Endometrial microvascular endothelial cells (primary cell): ENCODE measurements around the gene GALNT11. TPM values are rescaled to one million over a fixed set of nuclear protein-coding genes. Genes with fewer than 3 reads are reported as not detected.
"Not testable (repeated sequence)": the region's sequence is repeated elsewhere in the genome, so short reads cannot be mapped to it uniquely, and the experiment has no call there.

Experiments
- in situ Hi-C: cut with HindIII; loops from 2 replicates; pipeline ENCODE4 v1.10.0; 2017; ENCODE audit warnings: low sequenced_read_pairs, low pct_unique_long_range_greater_than_20kb; ENCODE audit errors: inconsistent ontology term
- total RNA-seq: library from RNA; depleted of rRNA; stranded (reverse); fragments of >200 nt; gene quantifications from one replicate; pipeline ENCODE4 v1.2.3, GENCODE V29; 2015; ENCODE audit errors: inconsistent ontology term

Gene GALNT11
- 46.0 TPM for total RNA-seq

DNA sequence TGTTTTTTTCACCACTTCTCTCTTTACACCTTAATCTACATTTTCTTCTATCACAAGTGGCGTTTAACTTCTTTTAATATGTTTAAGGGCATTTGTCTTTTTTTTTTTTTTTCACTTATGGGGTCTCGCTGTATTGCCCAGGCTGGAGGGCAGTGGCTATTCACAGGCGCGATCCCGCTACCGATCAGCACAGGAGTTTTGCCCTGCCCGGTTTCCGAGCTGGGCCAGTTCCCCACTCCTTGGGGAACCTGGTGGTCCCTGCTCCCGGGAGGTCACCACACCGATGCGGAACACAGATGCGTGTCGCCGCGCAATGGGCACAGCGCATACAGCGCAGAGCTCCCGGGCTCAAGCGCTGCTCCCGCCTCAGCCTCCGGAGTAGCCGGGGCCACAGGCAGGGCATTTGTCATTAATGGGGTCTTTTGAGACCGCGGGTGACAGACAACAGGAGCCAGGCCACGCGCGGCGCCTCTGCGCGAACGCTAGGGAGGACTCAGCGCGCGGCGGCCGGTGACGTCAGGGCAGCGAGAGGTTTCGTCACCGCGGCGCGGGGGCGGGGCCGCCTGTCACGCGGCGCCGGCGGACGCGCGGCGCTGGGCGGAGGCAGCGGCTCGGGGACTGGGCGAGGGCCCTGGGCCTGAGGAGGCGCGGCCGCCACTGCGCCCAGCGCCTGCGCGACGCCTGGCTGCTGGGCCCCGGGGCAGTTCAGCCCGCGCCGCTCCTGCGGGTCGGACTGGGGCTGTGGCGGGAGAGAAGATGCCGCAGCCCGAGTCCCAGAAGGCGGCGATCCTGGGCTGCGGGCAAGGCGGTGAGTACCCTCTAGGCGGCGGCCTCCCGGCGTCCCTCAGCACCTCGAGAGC, at the start of gene GALNT11:
Gene GALNT11, plus strand, starts transcription at position 598 of the 860 bp plus-strand sequence. CDS start 68,554 bp downstream, outside the sequence.
- in situ Hi-C loops: no loop called here

DNA sequence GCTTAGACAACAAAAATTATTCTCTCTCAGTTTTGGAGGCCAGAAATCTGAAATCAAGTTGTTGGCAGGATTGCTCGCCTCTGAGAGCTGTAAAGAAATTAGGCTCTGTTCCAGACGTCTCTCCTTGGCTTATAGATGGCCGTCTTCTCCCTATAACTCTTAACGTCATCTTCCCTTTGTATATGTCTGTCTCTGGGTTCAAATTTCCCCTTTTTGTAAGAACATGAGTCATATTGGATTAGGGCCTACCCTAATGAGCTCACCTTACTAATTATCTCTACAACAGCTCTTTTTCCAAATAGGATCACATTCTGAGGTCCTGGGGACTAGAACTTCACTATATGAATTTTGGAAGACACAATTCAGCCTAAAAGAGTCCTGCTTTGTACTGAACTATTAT, 46.9 kb upstream of the GALNT11 start:
- in situ Hi-C loops: no loop called here

DNA sequence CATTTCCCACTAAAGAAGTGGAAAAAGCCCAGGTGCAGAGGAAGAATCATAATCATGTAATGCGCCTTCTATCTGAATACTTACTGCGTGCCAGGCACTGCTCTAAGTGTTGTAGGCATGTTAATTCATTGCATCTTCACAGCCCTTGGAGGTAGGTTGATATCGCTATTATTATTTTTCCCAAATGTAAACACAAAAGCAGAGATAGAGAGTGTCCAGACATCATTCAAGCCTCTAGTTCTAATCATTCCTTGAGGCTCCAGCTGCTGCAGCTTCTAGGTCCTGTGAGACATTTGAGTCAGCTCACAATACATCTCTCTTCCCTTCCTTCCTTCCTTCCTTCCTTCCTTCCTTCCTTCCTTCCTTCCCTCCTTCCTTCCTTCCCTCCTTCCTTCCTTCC, 44.3 kb upstream of the GALNT11 start:
- in situ Hi-C loops: no loop called here

DNA sequence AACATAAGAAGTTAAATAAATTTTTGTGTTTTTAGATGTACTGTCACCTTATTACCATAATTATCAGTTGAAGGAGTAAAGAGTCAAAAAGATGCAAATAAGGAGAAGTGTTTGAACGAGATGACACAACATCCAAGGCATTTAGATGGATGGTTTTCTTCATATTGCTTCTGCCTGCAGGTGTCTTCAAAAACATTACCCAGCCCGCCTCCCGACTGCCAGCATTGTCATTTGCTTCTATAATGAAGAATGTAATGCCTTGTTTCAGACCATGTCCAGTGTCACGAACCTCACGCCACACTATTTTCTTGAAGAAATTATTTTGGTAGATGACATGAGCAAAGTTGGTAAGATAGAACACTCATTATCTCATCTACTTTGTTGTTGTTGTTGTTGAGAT, 42.7 kb upstream of the GALNT11 start:
- in situ Hi-C loops: no loop called here

DNA sequence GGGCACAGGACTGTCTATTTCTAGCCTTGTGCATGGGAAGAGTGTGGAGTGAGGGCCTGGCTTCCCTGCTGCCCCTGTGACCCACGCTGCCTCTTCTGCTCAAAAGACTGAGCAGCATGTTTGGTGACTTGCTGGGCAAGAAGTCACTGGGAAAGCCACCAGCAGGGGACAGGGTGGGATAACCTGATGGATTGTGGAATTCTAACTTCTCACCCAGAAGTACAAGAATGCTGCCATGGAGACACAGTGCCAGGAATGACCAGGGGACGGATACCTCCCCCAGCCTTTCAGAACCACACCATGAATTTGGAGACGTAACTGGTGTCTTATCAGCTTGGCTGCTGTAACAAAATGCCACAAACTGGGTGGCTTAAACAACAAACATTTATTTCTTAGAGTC, 40.9 kb upstream of the GALNT11 start:
- in situ Hi-C loops: no loop called here

DNA sequence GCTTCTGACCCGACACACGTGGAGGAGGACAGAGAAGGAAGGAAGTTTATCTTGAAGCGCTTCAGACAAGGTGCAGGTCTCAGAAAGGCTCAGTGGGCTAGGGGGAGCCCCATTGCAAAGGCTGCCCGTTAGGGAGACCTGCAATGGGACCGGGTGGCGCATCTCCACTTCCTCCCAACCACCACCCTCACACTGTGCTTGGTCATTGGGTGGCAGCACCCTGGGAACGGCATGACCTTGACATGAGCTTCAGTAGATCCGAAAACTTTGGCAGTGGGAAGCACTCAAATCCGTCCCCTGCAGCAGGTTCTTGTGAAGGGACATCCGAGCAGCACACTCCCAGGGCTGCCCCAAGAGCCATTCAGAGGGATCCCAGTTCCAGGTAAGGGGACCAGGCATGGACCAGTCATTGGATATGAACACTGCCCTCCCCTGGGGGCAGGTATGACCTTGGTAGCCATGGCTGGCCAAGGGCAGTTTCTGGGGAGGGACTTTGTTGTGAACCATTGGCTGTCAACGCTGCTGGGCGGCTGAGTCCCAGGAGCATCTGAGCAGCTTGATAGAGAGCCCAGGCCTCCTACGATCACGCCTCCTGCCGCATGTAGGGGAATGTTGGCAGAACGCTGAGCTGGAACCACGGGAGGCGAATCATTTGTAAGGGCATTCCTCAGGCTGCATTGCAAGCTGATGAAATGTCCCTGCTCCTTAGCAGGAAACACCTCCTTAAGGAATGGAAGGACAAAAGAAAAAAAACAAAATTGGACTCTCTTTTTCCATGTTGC, 37.5 kb upstream of the GALNT11 start:
- in situ Hi-C loops: no loop called here

DNA sequence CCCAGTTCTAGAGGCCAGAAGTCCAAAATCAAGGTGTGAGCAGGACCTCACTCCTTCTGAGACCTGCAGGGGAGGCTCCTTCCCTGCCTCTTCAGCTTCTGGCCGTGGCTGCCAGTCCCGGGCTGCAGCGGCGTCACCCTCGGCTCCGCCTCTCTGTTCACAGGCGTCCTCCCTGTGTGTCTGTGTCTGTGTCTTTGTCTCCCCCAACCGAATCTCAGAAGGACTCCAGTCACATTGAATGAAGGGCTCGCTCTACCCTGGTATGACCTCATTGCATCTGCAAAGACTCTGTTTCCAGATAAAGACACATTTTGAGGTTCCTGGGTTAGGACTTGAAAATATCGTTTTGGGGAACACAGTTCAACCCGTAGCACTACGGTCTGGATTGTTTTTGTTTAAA, 33.1 kb upstream of the GALNT11 start:
- in situ Hi-C loops: no loop called here

DNA sequence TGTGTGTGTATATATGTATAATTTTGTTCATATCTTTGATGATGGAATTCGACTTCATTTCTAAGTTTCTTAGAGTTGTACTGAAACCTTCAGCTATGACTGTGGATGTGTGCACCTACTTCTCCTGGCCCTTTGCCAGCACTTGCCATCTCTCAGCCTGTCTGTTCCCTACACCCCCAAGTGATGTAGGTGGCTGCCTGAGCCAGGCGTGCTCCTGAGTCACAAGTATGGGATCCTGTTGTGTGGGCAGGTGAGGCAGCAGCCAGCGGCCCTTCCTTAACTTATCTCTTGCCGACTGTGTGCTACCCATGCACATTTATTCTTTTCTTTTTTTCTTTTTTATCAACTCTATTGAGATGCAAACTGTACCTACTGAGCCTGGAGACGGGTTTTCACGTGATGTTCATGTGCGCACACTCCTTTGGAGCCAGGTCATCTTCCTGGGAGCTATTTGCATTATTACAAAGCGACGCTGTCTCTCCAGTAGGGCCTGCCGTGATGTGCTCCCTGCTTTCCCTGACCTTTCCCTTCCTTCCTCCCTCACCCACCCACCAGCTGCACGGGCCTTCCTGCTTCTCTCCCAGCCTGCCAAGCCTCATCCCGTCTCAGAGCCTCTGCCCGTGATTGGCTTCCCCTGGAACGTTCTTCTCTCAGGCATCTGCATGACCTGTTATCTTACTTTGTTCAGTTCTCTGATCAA, 31.3 kb upstream of the GALNT11 start:
- in situ Hi-C loops: no loop called here

DNA sequence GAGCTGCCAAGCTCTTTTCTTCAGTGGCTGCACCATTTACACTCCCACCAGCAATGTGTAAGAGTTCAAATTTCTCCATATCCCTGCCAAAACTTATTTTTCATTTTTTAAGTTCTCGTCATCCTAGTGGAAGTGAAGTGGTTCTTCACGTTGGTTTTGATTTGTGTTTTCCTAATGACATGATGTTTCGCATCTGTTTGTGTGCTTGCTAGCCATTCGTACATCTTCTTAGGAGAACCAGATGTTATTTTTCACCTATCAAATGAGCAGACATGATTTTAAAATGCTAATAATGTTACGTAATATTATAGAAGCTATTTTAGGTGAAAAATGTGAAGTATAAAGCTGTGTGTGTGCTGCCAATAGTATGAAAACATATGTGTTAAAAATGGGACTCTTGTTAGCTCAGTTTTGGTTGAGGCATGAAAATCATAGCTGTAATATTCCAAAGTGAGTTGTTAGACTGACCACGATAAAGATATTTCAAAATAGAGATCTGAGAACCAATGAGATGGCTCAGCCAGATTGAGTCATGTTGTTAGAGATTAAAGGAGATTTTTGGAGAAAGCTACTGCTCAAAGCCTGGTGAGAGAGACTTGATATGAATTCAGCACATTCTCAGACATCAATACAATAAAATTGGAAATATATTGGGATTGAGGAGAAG, 25.9 kb upstream of the GALNT11 start:
- in situ Hi-C loops: no loop called here

DNA sequence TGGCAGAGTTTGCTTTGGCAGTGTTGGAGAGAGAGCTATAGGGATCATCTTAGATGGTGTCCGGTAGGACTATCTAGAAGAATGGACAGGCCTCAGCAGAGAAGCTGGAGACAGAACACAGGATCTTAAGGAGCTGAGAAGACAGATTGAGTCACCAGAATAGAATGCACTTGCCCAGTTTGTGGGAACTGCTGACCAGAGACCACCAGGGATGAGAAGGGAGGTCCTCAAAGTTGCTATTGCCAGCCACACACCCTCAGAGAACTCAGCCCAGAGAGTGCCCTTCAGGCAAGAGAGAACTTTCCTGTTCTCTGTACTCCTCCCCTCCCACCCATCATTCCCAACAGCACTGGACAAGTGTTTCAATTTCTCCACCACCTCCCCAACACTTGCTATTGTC, 25.3 kb upstream of the GALNT11 start:
- in situ Hi-C loops: no loop called here

DNA sequence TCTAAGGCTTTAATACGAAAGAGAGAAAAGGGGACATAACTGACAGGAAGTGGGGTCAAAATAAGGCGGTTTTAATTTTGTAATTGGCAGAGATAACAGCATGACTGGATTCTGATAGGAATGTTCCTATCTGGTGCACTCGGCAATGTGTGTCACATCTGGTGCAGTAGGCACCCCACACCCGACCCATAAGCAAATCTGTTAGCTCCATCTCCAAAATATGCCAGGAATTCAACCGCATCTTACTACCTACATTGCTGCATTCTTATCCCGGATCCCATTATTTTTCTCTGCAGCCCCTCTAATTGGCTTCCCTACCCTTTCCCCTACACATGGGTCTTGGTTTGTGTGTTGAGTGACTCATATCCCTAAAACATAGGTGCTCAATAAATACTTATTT, 19.1 kb upstream of the GALNT11 start:
- in situ Hi-C loops: no loop called here

DNA sequence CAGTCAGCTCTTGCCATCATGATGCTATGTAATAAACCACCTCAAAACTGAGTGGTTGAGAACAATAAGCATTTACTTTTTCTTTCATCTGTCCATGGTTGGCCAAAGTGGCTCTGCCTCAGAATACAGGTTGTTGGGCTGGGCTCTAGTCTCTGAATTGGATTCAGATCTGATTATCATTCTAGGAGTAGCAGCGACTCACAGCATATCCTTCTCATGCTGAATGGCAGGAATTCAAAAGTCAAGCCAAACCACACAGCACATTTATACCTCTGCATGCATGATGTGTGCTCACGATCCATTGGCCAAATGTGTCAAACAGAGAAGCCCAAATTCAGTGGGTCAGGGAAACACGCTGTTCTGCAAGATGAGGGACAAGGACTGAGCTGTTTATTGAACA, 13.6 kb upstream of the GALNT11 start:
- in situ Hi-C loops: no loop called here

DNA sequence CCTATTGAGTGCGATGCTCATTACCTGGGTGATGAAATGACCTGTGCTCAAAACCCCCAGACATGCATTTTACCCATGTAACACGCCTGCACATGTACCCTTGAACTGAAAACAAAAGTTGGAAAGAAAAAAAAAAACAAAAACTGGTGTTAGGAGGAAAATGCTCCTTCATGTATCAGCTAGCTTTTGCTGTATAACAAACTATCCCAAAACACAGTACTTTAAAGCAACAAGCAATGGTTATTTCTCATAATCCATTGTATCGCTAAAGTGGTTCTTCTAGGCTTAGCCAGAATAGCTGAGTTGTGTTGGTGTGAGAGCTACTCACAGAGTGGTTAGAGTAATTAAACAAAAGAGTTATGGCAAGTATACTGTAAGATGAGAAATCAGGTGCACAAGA, 12.2 kb upstream of the GALNT11 start:
- in situ Hi-C loops: no loop called here

DNA sequence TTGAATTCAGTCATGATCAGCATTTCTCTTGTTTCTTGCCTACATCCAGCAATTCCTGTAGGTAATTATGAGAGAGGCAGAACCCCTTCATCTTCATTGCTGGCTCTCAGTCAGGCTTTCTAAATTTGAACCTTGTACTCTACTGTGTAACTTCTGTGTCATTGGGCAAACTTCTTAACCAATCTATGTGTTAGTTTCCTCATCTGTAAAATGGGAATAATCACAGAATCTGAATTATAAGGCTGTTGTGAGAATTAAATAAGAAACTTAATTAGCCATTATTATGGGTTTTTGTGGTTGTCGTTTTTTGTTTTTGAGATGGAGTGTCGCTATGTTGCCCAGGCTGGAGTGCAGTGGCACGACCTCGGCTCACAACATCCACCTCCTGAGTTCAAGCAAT, 11.5 kb upstream of the GALNT11 start:
- in situ Hi-C loops: no loop called here

DNA sequence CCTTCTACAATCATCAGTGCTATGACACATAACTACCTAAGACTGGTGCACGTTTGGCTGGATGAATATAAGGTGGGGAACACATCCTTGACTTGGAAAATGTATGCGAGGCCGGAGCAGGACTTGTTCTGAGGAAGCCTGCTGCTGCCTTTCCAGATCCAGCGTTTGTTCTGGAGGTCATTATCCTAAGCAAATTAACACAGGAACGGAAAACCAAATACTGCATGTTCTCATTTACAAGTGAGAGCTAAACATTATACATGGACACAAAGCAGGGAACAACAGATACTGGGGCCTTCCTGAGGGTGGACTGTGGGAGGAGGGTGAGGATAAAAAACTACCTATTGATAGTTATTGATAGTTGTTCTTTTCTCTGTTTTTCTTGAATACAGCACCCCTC, 10.8 kb upstream of the GALNT11 start:
- in situ Hi-C loops: no loop called here

DNA sequence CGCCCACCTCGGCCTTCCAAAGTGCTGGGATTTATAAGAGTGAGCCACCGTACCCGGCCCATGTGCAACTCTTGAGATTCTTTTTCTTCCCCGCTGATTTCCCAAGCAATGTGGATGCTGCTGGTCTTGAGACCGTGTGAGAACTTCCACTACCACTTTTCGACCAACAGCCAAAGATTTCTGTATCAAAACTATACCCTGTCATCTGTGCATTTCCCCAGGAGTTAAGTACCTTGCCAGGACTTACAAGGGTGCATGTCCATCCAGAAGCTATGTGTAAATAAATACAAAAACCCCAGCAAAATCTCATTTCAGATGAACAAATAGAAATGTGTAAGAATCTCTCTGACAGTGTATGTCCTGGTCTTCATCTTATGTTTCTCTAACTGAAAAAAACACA, 9.9 kb upstream of the GALNT11 start:
- in situ Hi-C loops: no loop called here

DNA sequence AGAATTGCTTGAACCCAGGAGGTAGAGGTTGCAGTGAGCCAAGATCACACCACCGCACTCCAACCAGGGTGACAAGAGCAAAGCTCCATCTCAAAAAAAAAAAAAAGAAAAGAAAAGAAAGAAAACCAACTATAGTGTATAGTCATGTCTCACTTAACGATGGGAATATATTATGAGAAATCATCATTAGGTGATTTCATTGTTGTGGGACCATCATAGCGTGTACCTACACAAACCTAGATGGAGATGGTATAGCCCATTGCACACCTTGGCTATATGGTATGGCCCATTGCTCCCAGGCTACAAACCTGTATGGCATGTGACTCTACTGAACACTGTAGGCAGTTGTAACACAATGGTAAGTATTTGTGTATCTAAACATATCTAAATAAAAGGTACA, 8.5 kb upstream of the GALNT11 start:
- in situ Hi-C loops: no loop called here

DNA sequence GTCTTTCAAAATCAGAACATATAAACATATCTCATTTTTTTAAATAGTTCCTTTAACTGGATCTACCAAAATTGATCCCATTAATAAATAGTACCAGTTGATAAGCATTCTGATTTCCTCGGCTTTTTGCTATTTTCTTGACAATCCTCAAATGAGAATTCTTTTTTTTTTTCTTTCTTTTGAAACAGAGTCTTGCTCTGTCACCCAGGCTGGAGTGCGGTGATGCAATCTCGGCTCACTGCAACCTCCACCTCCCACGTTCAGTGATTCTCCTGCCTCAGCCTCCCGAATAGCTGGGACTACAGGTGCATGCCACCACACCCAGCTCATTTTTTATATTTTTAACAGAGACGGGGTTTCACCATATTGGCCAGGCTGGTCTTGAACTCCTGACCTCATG, 7.8 kb upstream of the GALNT11 start:
- in situ Hi-C loops: not testable (repeated sequence)

DNA sequence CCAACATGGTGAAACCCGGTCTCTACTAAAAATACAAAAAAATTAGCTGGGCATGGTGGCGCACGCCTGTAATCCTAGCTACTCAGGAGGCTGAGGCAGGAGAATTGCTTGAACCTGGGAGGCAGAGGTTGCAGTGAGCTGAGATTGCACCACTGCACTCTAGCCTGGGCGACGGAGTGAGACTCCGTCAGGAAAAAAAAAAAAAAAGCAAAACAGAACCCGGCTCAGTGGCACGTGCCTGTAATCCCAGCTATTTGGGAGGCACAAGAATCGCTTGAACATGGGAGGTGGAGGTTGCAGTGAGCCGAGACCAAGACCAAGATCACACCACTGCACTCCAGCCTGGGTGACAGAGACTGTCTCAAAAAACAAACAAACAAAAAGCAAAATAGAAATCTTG, 3.7 kb upstream of the GALNT11 start:
- in situ Hi-C loops: not testable (repeated sequence)
